WERI-Rb-1 (cell line): Measurements from ENCODE around the gene FSIP2.

Experiments used
- DNase-seq: peaks from one replicate; pipeline ENCODE4 v3.0.0-alpha.2; 2020
- H3K27ac ChIP-seq: fragments of 250-450 bp; sonication (Bioruptor Pico); 2 replicates; pipeline ENCODE4 v1.5.1; 2020; ENCODE audit warnings: mild to moderate bottlenecking, moderate library complexity
- H3K27me3 ChIP-seq: fragments of 250-450 bp; sonication (Bioruptor Pico); 2 replicates; pipeline ENCODE4 v1.5.1; 2021; ENCODE audit warnings: mild to moderate bottlenecking, low read depth, moderate library complexity; ENCODE audit not compliant: insufficient read depth, severe bottlenecking
- H3K36me3 ChIP-seq: fragments of 250-450 bp; sonication (Bioruptor Pico); 2 replicates; pipeline ENCODE4 v1.5.1; 2020; ENCODE audit warnings: mild to moderate bottlenecking, moderate library complexity
- H3K4me3 ChIP-seq: 2 replicates; pipeline ENCODE4 v1.5.1; 2011; ENCODE audit warnings: low read depth, mild to moderate bottlenecking, control low read depth, low read length
- H3K9me3 ChIP-seq: fragments of 250-450 bp; sonication (Bioruptor Pico); 2 replicates; pipeline ENCODE4 v1.5.1; 2021; ENCODE audit warnings: mild to moderate bottlenecking, moderate library complexity; ENCODE audit not compliant: severe bottlenecking
- CTCF ChIP-seq: IDR thresholded peaks from 2 replicates; pipeline ENCODE4 v1.5.1; 2011; ENCODE audit warnings: low read depth, mild to moderate bottlenecking, control low read depth, inconsistent platforms, low read length

FSIP2 gene

GRCh38 chr2:185734658-185735057, 3.9 kb upstream of the FSIP2 start:
- no peak for TF ChIP-seq CTCF

GRCh38 chr2:185736210-185736609, 2.4 kb upstream of the FSIP2 start:
- DNase-seq, result no peak

More at GRCh38 chr2:185734658-185735057, 3.9 kb upstream of the FSIP2 start:
- Histone ChIP-seq H3K27ac (no peak overlapping the region), H3K4me3 (no peak overlapping the region), H3K9me3 (no peaks in the 10 kb centered on the region), H3K27me3 (no peaks in the 10 kb centered on the region), H3K36me3 (no peaks in the 10 kb centered on the region)
- no peak for DNase-seq

GRCh38 chr2:185745864-185746859, 7.6 kb downstream of the FSIP2 start:
- Histone ChIP-seq H3K36me3 (no peaks in the 10 kb centered on the region), H3K4me3 (no peak overlapping the region), H3K9me3 (no peaks in the 10 kb centered on the region), H3K27ac (no peak overlapping the region), H3K27me3 (no peaks in the 10 kb centered on the region)
- DNase-seq, result no peak
- TF ChIP-seq CTCF, result no peak

More at GRCh38 chr2:185736210-185736609, 2.4 kb upstream of the FSIP2 start:
- Histone ChIP-seq H3K27ac (no peak overlapping the region), H3K27me3 (no peaks in the 10 kb centered on the region), H3K36me3 (no peaks in the 10 kb centered on the region), H3K4me3 (no peak overlapping the region), H3K9me3 (no peaks in the 10 kb centered on the region)
- no peak for TF ChIP-seq CTCF

GRCh38 chr2:185757356-185757755, 18.8 kb downstream of the FSIP2 start:
- TF ChIP-seq CTCF, result no peak
- Histone ChIP-seq H3K27me3 (no peaks in the 10 kb centered on the region), H3K27ac (no peak overlapping the region), H3K9me3 (no peaks in the 10 kb centered on the region), H3K36me3 (no peaks in the 10 kb centered on the region), H3K4me3 (no peak overlapping the region)
- no peak for DNase-seq

GRCh38 chr2:185771396-185771795, 32.8 kb downstream of the FSIP2 start:
- Histone ChIP-seq H3K36me3 (no peaks in the 10 kb centered on the region), H3K27ac (no peak overlapping the region), H3K27me3 (no peaks in the 10 kb centered on the region), H3K4me3 (no peak overlapping the region), H3K9me3 (no peaks in the 10 kb centered on the region)
- no peak for TF ChIP-seq CTCF
- no peak for DNase-seq

GRCh38 chr2:185780890-185781289, 42.3 kb downstream of the FSIP2 start:
- TF ChIP-seq CTCF, result no peak
- Histone ChIP-seq H3K9me3 (no peaks in the 10 kb centered on the region), H3K36me3 (no peaks in the 10 kb centered on the region), H3K4me3 (no peak overlapping the region), H3K27ac (no peak overlapping the region), H3K27me3 (no peaks in the 10 kb centered on the region)
- DNase-seq, result no peak
